AML-193 (cell line): Measurements from ENCODE around the gene MED13L.

Experiments used
- DNase-seq, 2 experiments: peaks; one replicate each; lab custom pipeline; 2025; lab: John Stamatoyannopoulos, UW

MED13L gene

GRCh38 chr12:116090516-116090915, 187.0 kb downstream of the MED13L start:
- no peak for DNase-seq

- DNase-seq, result no peak
Measured at GRCh38 chr12:116089080-116089479, 188.4 kb downstream of the MED13L start.

GRCh38 chr12:116087962-116088361, 189.5 kb downstream of the MED13L start:
- no peak for DNase-seq

- DNase-seq, result peak in 1 of 2 experiments; percentile 8
Measured at GRCh38 chr12:116087399-116087798, 190.1 kb downstream of the MED13L start.

- DNase-seq, result no peak
Measured at GRCh38 chr12:116080415-116080814, 197.1 kb downstream of the MED13L start.

- no peak for DNase-seq
Measured at GRCh38 chr12:116078396-116078795, 199.1 kb downstream of the MED13L start.

- DNase-seq, result no peak
Measured at GRCh38 chr12:116077431-116077830, 200.1 kb downstream of the MED13L start.

- no peak for DNase-seq
Measured at GRCh38 chr12:116076399-116076798, 201.1 kb downstream of the MED13L start.

- DNase-seq, result no peak
Measured at GRCh38 chr12:116074686-116075085, 202.8 kb downstream of the MED13L start.

GRCh38 chr12:116071555-116072230, 205.8 kb downstream of the MED13L start:
- no peak for DNase-seq

GRCh38 chr12:116070444-116070843, 207.0 kb downstream of the MED13L start:
- no peak for DNase-seq

- DNase-seq, result no peak
Measured at GRCh38 chr12:116069943-116070342, 207.6 kb downstream of the MED13L start.

- DNase-seq, result no peak
Measured at GRCh38 chr12:116068853-116069252, 208.6 kb downstream of the MED13L start.

- no peak for DNase-seq
Measured at GRCh38 chr12:116068371-116068770, 209.1 kb downstream of the MED13L start.

GRCh38 chr12:116067892-116068291, 209.6 kb downstream of the MED13L start:
- no peak for DNase-seq

- peak; percentile 54 to 62 for DNase-seq
Measured at GRCh38 chr12:116066381-116067230, 210.9 kb downstream of the MED13L start.

- no peak for DNase-seq
Measured at GRCh38 chr12:116065606-116066005, 211.9 kb downstream of the MED13L start.

- no peak for DNase-seq
Measured at GRCh38 chr12:116064493-116064892, 213.0 kb downstream of the MED13L start.

GRCh38 chr12:116062698-116063097, 214.8 kb downstream of the MED13L start:
- DNase-seq, result no peak

- peak in 1 of 2 experiments; percentile 14 for DNase-seq
Measured at GRCh38 chr12:116060764-116061163, 216.7 kb downstream of the MED13L start.

GRCh38 chr12:116059904-116060303, 217.6 kb downstream of the MED13L start:
- no peak for DNase-seq

GRCh38 chr12:116058574-116058973, 218.9 kb downstream of the MED13L start:
- DNase-seq, result no peak

GRCh38 chr12:116057356-116057755, 220.1 kb downstream of the MED13L start:
- no peak for DNase-seq
